T-cell (primary cell): ENCODE measurements around the gene ELP5. TPM values are rescaled to one million over a fixed set of nuclear protein-coding genes. Genes with fewer than 3 reads are reported as not detected.
A peak's percentile ranks its signal among the peaks of the same experiment; 100 is the strongest.

Source experiments
- ATAC-seq, 4 experiments: fragments of 200-7000 bp in 3 of 4; fragments of 150-1000 bp in 1 of 4; cut with Tn5 transposase; replicated peaks in 1 of 4; 1 replicate in 3 of 4; 2 replicates in 1 of 4; pipeline ENCODE4 v1.10.0; 2021; ENCODE audit warnings: moderate library complexity in 3 of 4, mild to moderate bottlenecking in 2 of 4, moderate number of reproducible peaks in 1 of 4
- CTCF ChIA-PET, 2 donors: fragments of 300-600 bp; sonication (Branson Sonifier 250); formaldehyde crosslinking; loops; one replicate each; lab custom pipeline; 2022; ENCODE audit warnings: antibody characterized with exemption in 2 of 2; lab: Charles Lee
- POLR2A ChIA-PET, 2 donors: fragments of 300-600 bp; sonication (Branson Sonifier 250); formaldehyde crosslinking; loops; one replicate each; lab custom pipeline; 2022; ENCODE audit warnings: antibody characterized with exemption in 2 of 2; lab: Charles Lee
- DNase-seq, 35 experiments: peaks; one replicate each; pipeline versions ENCODE4 v3.0.0 to v3.0.0-alpha.2; 2013 to 2023
- H3K27ac ChIP-seq: one replicate; pipeline ENCODE4 v1.5.1; 2013; ENCODE audit warnings: low read length
- H3K27me3 ChIP-seq, 2 experiments: replicated peaks in 1 of 2; 1 replicate in 1 of 2; 2 replicates in 1 of 2; pipeline versions ENCODE4 v1.6.1 to v1.7.0; 2013; ENCODE audit warnings: low read length in 1 of 2, mixed read lengths in 1 of 2; ENCODE audit not compliant: control insufficient read depth in 2 of 2, insufficient read depth in 2 of 2; ENCODE audit errors: extremely low read depth in 1 of 2
- H3K36me3 ChIP-seq, 2 donors: 1 replicate in 1 of 2; 2 replicates in 1 of 2; pipeline versions ENCODE4 v1.6.1 to v1.7.0; 2013; ENCODE audit warnings: low read length in 1 of 2; ENCODE audit not compliant: control insufficient read depth in 2 of 2, insufficient read depth in 1 of 2; ENCODE audit errors: extremely low read depth in 1 of 2
- H3K4me1 ChIP-seq, 2 experiments: 1 replicate in 1 of 2; 2 replicates in 1 of 2; pipeline versions ENCODE4 v1.6.1 to v1.7.0; 2013; ENCODE audit warnings: low read length in 2 of 2, mixed read lengths in 1 of 2; ENCODE audit not compliant: insufficient read depth in 2 of 2, control insufficient read depth in 1 of 2; ENCODE audit errors: extremely low read depth in 1 of 2
- H3K4me3 ChIP-seq, 2 donors: 1 replicate in 1 of 2; 2 replicates in 1 of 2; pipeline versions ENCODE4 v1.5.1 to v1.7.0; 2013; ENCODE audit warnings: mild to moderate bottlenecking in 2 of 2, low read length in 1 of 2, moderate library complexity in 1 of 2; ENCODE audit not compliant: control insufficient read depth in 1 of 2; ENCODE audit errors: extremely low read depth in 1 of 2
- H3K9me3 ChIP-seq: 2 replicates; pipeline ENCODE4 v1.7.0; 2013
- H3K27ac Mint-ChIP-seq, 2 donors: one replicate each; pipeline ENCODE4 v1.8.0; 2020 to 2021; ENCODE audit warnings: mild to moderate bottlenecking in 2 of 2, mixed read lengths in 2 of 2
- H3K27me3 Mint-ChIP-seq, 2 donors: one replicate each; pipeline ENCODE4 v1.8.0; 2021 to 2022; ENCODE audit warnings: mixed read lengths in 2 of 2
- H3K36me3 Mint-ChIP-seq: one replicate; pipeline ENCODE4 v1.8.0; 2021; ENCODE audit warnings: mixed read lengths
- H3K4me1 Mint-ChIP-seq, 3 donors: one replicate each; pipeline ENCODE4 v1.8.0; 2020 to 2022; ENCODE audit warnings: mixed read lengths in 3 of 3, mild to moderate bottlenecking in 1 of 3
- H3K4me3 Mint-ChIP-seq, 3 donors: one replicate each; pipeline ENCODE4 v1.8.0; 2020 to 2022; ENCODE audit warnings: mild to moderate bottlenecking in 3 of 3, mixed read lengths in 3 of 3, moderate library complexity in 3 of 3
- H3K9me3 Mint-ChIP-seq, 3 donors: one replicate each; pipeline ENCODE4 v1.8.0; 2020 to 2022; ENCODE audit warnings: mixed read lengths in 3 of 3
- WGBS: methylation state at CpG from one replicate; pipeline ENCODE4 v1.1.5; 2013; ENCODE audit warnings: missing lambda C conversion rate; ENCODE audit not compliant: insufficient coverage; 5-methylcytosine and 5-hydroxymethylcytosine counted together
- total RNA-seq, 35 experiments: library from RNA in 6 of 35; stranded (reverse) in 6 of 35; fragments of 120-200 nt in 1 of 35; gene quantifications; one replicate each; pipeline versions ENCODE4 v1.2.1 to v1.2.4 and lab custom pipeline; 2013 to 2026

Gene ELP5
- total RNA-seq, 5 donors from 2014 or later (not counting 1 experiment from before 2014, with no cell fraction given) = 29.8 to 35.9 (median 33.3) TPM

DNA sequence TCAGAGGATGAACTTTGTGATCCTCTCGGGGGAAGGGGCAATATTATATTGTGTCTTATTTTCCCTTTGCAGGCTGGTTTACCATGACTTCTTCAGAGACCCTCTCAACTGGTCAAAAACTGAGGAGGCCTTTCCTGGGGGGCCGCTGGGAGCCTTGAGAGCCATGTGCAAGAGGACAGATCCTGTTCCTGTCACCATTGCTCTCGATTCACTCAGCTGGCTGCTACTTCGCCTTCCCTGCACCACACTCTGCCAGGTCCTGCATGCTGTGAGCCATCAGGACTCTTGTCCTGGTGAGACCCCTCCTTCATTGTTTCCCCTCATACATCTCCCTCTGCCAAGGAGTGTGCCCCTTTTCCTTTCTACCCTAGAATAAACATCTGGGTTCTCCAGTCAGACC, 2.5 kb downstream of the ELP5 start:
- 100% methylated on average over 2 of the region's 4 CpGs for whole genome bisulfite sequencing
- no peak for DNase-seq
- Mint-ChIP-seq H3K27ac (peak overlapping the region in 1 of 2 donors; percentile 39), H3K4me3 (peak overlapping the region in 1 of 3 donors; percentile 3), H3K36me3 (peaks cover 20% of the 10 kb centered on the region), H3K27me3 (no peaks in the 10 kb centered on the region), H3K9me3 (no peaks in the 10 kb centered on the region), H3K4me1 (peaks cover 26 to 37% (median 35%) of the 10 kb centered on the region in 3 donors)
- no peaks in the 10 kb centered on the region for H3K27me3 ChIP-seq
- H3K4me3 ChIP-seq = no peak overlapping the region
- H3K4me1 ChIP-seq = peaks cover 19 to 29% of the 10 kb centered on the region in 2 experiments
- POLR2A ChIA-PET = no interaction called here
- peaks cover 6 to 40% of the 10 kb centered on the region in 2 donors for H3K36me3 ChIP-seq
- ATAC-seq = no peak
- H3K9me3 ChIP-seq = no peaks in the 10 kb centered on the region
- CTCF ChIA-PET = interaction anchor here in 1 of 2 donors (0.6 kb wide), 1 partner anchor 11 kb away, joined by 3 read pairs; no protein-coding TSS in a partner anchor
- H3K27ac ChIP-seq = no peak overlapping the region

GRCh38 chr17:7256766-7257456, 4.9 kb downstream of the ELP5 start:
- CTCF ChIA-PET = no interaction called here
- peaks cover 17 to 24% (median 23%) of the 10 kb centered on the region in 3 donors for H3K4me1 Mint-ChIP-seq

DNA sequence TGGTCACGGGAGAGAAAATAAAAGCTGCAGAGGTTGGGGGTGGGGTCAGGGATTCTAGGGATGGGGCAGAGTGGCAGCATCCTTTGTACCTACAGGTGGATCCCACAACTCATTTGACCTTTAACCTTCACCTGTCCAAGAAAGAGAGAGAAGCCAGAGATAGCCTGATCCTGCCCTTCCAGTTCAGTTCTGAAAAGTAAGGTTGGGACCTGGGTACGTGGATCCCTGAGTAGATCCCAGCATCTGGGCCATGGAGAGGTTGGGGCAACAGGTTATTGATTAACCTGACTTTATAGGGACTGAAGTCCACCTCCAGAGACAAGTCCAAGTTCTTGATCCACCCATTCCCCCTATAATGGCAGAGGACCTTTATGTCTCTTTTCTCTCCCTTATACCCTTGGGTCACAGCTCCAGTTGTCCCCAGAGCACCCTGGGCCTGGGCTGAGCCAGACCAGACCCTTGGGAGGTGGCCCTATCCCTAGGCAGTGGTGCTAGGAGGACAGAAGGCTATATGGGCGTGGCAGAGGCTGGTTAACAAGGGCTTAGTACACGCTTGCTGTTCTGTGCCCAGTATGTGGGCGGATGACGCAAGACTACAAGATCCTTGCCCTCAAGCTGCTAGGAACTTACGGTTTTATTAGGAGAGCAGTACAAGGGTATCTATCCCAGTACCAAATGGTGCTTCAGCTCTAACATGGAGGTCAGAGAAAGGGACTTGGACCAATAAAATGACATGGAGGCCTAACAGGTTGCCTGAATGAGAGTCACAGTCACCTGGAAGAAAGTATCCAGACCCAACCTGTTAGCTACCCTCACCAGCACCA, 6.9 kb downstream of the ELP5 start:
- H3K4me3 ChIP-seq = no peak overlapping the region
- peaks cover 6 to 43% of the 10 kb centered on the region in 2 donors for H3K36me3 ChIP-seq
- H3K4me3 Mint-ChIP-seq = peak overlapping the region in 1 of 3 donors; percentile 21
- no peak overlapping the region for H3K27ac ChIP-seq
- peaks cover 6 to 37% of the 10 kb centered on the region in 2 experiments for H3K4me1 ChIP-seq
- no peak for DNase-seq
- 93% methylated on average over 5 of the region's 7 CpGs for WGBS
- H3K36me3 Mint-ChIP-seq = peaks cover 13% of the 10 kb centered on the region
- no peaks in the 10 kb centered on the region for H3K9me3 ChIP-seq
- ATAC-seq = no peak
- peaks cover 23 to 27% (median 24%) of the 10 kb centered on the region in 3 donors for H3K4me1 Mint-ChIP-seq
- peaks cover 3 to 14% of the 10 kb centered on the region in 2 donors for H3K27me3 Mint-ChIP-seq
- ChIA-PET POLR2A (no interaction called here), CTCF (no interaction called here)
- H3K27me3 ChIP-seq = peaks cover 0 to 22% of the 10 kb centered on the region in 2 experiments
- H3K9me3 Mint-ChIP-seq = no peaks in the 10 kb centered on the region
- H3K27ac Mint-ChIP-seq = peak overlapping the region in 1 of 2 donors; percentile 68

More at GRCh38 chr17:7256766-7257456, 4.9 kb downstream of the ELP5 start:
- H3K36me3 ChIP-seq = peaks cover 6 to 43% of the 10 kb centered on the region in 2 donors
- H3K27me3 ChIP-seq = peaks cover 0 to 3% of the 10 kb centered on the region in 2 experiments
- Mint-ChIP-seq H3K9me3 (no peaks in the 10 kb centered on the region), H3K36me3 (peaks cover 20% of the 10 kb centered on the region), H3K27me3 (no peaks in the 10 kb centered on the region), H3K4me3 (no peak overlapping the region), H3K27ac (peak overlapping the region in 1 of 2 donors; percentile 77)
- DNase-seq (no peak), ATAC-seq (no peak)
- H3K4me1 ChIP-seq = peaks cover 11 to 30% of the 10 kb centered on the region in 2 experiments
- H3K9me3 ChIP-seq = no peaks in the 10 kb centered on the region
- H3K4me3 ChIP-seq = no peak overlapping the region
- POLR2A ChIA-PET = interaction anchor here in 1 of 2 donors (0.6 to 0.9 kb wide), 3 partner anchors 9 to 133 kb away, joined by 3 to 7 read pairs (median 4); no protein-coding TSS in a partner anchor
- 96% methylated on average over 5 of the region's 8 CpGs for WGBS
- H3K27ac ChIP-seq = no peak overlapping the region

DNA sequence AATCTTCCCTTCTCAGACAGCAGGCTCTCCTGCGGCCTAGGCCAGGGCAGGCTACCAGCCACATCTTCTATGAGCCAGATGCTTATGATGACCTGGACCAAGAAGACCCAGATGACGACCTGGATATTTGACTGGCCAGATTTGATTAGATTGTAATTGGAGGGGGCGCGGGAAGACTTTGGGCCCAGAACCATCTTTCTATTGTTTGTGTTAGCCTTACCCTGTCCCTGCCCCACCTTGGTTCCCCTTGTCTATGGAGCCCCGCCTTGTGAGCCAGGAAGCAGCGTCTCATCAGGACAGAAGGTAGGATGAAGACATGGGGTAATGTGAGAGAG, 7.5 kb downstream of the ELP5 start:
- Histone ChIP-seq H3K9me3 (no peaks in the 10 kb centered on the region), H3K36me3 (peaks cover 6 to 40% of the 10 kb centered on the region in 2 donors), H3K27me3 (peaks cover 0 to 27% of the 10 kb centered on the region in 2 experiments), H3K4me1 (peaks cover 6 to 35% of the 10 kb centered on the region in 2 experiments), H3K27ac (no peak overlapping the region), H3K4me3 (no peak overlapping the region)
- WGBS = no CpG with 5 or more reads among the region's 6 CpGs
- Mint-ChIP-seq H3K4me3 (peak overlapping the region in 1 of 3 donors; percentile 0), H3K27ac (peak overlapping the region in 1 of 2 donors; percentile 68), H3K36me3 (peaks cover 12% of the 10 kb centered on the region), H3K4me1 (peaks cover 23 to 28% (median 25%) of the 10 kb centered on the region in 3 donors), H3K27me3 (peaks cover 3 to 18% of the 10 kb centered on the region in 2 donors), H3K9me3 (no peaks in the 10 kb centered on the region)
- ChIA-PET CTCF (no interaction called here), POLR2A (no interaction called here)
- DNase-seq = no peak
- no peak for ATAC-seq

DNA sequence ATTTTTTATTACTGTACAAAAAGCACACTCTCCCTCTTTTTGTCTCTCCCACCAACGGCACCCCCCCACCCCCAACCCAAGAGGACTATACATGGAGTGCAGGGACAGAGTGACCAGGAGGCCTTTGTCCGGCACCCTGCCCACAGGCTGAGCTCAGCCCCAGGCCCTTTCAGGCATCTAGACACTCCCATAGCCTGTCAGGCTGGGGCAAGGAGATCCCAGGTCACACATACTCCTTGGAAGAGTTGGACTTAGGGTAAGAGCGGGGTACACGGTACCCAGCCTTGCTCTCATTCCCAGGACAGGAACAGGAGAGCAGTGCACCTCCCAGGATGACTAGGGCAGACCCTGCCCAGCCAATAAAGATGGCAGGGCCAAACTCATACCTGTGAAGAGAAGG, 8.1 kb downstream of the ELP5 start:
- ATAC-seq (no peak), DNase-seq (no peak)
- Histone ChIP-seq H3K27me3 (peaks cover 0 to 31% of the 10 kb centered on the region in 2 experiments), H3K4me1 (peaks cover 6 to 35% of the 10 kb centered on the region in 2 experiments), H3K4me3 (no peak overlapping the region), H3K36me3 (peaks cover 6 to 35% of the 10 kb centered on the region in 2 donors), H3K9me3 (no peaks in the 10 kb centered on the region), H3K27ac (peak overlapping the region; percentile 9)
- H3K4me1 Mint-ChIP-seq = peaks cover 22 to 23% (median 22%) of the 10 kb centered on the region in 3 donors
- no peaks in the 10 kb centered on the region for H3K9me3 Mint-ChIP-seq
- POLR2A ChIA-PET = interaction anchor here in 1 of 2 donors (0.5 kb wide), 1 partner anchor 43 kb away, joined by 3 read pairs; no protein-coding TSS in a partner anchor
- 88% methylated on average over 4 of the region's 4 CpGs for WGBS
- H3K27me3 Mint-ChIP-seq = peaks cover 3 to 23% of the 10 kb centered on the region in 2 donors
- CTCF ChIA-PET = interaction anchor here in 1 of 2 donors (1.1 kb wide), 1 partner anchor 18 kb away, joined by 3 read pairs; the partner anchor contains the start of gene GABARAP
- H3K36me3 Mint-ChIP-seq = peaks cover 7% of the 10 kb centered on the region
- peak overlapping the region; percentile 52 to 76 (median 60) for H3K4me3 Mint-ChIP-seq
- H3K27ac Mint-ChIP-seq = peak overlapping the region; percentile 61 to 74
